Chondrocyte (in vitro differentiated cells): Measurements from ENCODE around the gene HLA-DQB1. TPM values are rescaled to one million over a fixed set of nuclear protein-coding genes. Genes with fewer than 3 reads are reported as not detected.
A peak's percentile ranks its signal among the peaks of the same experiment; 100 is the strongest.

ENCODE experiments used
- DNase-seq: peaks from one replicate; pipeline ENCODE4 v3.0.0; 2021; ENCODE audit warnings: mixed read lengths, low spot score
- H3K27ac Mint-ChIP-seq: one replicate; pipeline ENCODE4 v1.8.0; 2021; ENCODE audit warnings: mild to moderate bottlenecking, moderate library complexity, mixed read lengths; ENCODE audit not compliant: unreplicated experiment
- H3K27me3 Mint-ChIP-seq: 2 replicates; pipeline ENCODE4 v1.8.0; 2021; ENCODE audit warnings: low read depth, mixed read lengths
- H3K36me3 Mint-ChIP-seq: 2 replicates; pipeline ENCODE4 v1.8.0; 2021; ENCODE audit warnings: low read depth, mixed read lengths
- H3K4me1 Mint-ChIP-seq: 2 replicates; pipeline ENCODE4 v1.8.0; 2021; ENCODE audit warnings: low read depth, mild to moderate bottlenecking, mixed read lengths
- H3K4me3 Mint-ChIP-seq: one replicate; pipeline ENCODE4 v1.8.0; 2021; ENCODE audit warnings: mild to moderate bottlenecking, moderate library complexity, mixed read lengths; ENCODE audit not compliant: unreplicated experiment
- H3K9me3 Mint-ChIP-seq: 2 replicates; pipeline ENCODE4 v1.8.0; 2021; ENCODE audit warnings: low read depth, mixed read lengths
- CTCF ChIP-seq: fragments of 200-600 bp; sonication (generic); IDR thresholded peaks from 2 replicates; pipeline ENCODE4 v1.5.0; 2021; ENCODE audit warnings: antibody characterized with exemption, mild to moderate bottlenecking, moderate library complexity
- total RNA-seq: library from RNA; stranded (reverse); gene quantifications from 3 replicates; pipeline ENCODE4 v1.2.1, GENCODE V29; 2021

HLA-DQB1 gene
- total RNA-seq, 1 donor from 2014 or later: not detected

- Mint-ChIP-seq H3K27ac (no peak overlapping the region), H3K9me3 (no peaks in the 10 kb centered on the region), H3K4me3 (no peak overlapping the region), H3K27me3 (peaks cover 45% of the 10 kb centered on the region), H3K4me1 (no peaks in the 10 kb centered on the region), H3K36me3 (no peaks in the 10 kb centered on the region)
- no peak for DNase-seq
- TF ChIP-seq CTCF: peak; percentile 86
Observed at GRCh38 chr6:32700391-32701040, 34.1 kb upstream of the HLA-DQB1 start.

GRCh38 chr6:32697031-32697430 lies 30.6 kb upstream of the HLA-DQB1 start:
- Mint-ChIP-seq H3K27me3 (peaks cover 49% of the 10 kb centered on the region), H3K9me3 (peaks cover 10% of the 10 kb centered on the region), H3K27ac (no peak overlapping the region), H3K4me1 (no peaks in the 10 kb centered on the region), H3K4me3 (no peak overlapping the region), H3K36me3 (no peaks in the 10 kb centered on the region)
- no peak for TF ChIP-seq CTCF
- no peak for DNase-seq

DNA sequence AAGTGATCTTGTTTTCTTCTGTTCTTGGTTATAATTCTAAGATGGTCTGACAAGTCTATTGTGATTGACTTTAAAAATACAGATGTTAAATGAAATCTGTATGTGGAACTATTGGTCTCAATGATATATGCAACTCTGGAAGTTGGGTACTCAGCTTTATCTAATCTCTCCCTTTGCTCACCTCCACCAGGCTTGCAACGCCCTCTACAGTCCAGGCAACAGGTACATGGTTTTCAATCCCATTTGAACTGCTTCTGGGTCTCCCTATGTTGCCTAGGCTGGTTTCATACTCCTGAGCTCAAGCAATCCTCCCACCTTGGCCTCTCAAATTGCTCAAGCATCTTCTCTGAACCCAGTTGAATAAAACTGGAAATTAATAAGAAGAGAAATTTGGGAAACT lies 25.6 kb upstream of the HLA-DQB1 start:
- H3K4me1 Mint-ChIP-seq: no peaks in the 10 kb centered on the region
- H3K36me3 Mint-ChIP-seq: no peaks in the 10 kb centered on the region
- H3K9me3 Mint-ChIP-seq: peaks cover 10% of the 10 kb centered on the region
- no peak for DNase-seq
- no peak for TF ChIP-seq CTCF
- peaks cover 30% of the 10 kb centered on the region for H3K27me3 Mint-ChIP-seq
- no peak overlapping the region for H3K4me3 Mint-ChIP-seq
- no peak overlapping the region for H3K27ac Mint-ChIP-seq

DNA sequence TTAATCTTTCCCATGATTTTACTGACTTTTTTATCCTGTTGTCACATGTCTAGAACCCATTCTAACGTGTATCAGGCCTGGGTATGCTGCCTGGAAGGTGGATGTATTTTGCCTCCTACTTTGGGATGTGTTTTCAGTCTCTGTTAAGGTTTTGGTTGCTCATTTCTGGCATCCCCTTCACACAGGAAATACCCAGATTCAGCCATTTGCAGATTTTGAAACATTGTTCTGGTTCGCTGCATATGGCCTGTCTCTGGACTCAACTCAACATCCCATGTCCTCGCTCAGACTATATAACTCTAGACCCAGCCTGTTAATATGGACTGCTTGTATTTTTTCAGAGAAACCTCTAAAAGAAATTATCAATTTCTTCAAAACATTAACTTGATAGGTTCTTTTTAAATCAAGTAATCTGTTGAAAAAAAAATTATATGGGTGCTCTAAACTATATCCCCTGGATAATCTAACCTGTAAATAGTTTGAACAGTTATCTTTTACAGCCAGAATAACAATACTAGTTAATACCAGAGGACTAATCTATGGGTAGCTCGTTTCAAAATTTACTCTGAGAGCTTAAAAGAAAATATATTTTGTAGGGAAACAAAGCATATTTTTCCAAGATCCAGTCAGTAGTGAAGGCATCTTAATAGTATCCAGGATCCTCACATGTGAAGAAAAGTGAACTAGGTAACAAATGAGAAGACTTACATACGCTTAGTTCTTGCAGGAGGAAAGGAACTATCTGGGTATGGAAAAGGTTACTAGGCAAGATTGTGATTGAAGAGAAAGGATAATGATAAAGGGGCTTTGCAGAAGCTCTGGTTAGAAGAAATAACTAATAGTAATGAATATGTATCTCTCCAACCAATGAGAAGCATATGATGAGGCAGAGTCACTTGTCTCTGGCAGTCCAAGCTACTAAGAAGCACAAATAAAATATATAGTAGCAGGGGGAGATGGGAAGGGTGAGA lies 23.4 kb upstream of the HLA-DQB1 start:
- H3K27me3 Mint-ChIP-seq: peaks cover 21% of the 10 kb centered on the region
- DNase-seq: no peak
- peaks cover 10% of the 10 kb centered on the region for H3K9me3 Mint-ChIP-seq
- H3K36me3 Mint-ChIP-seq: no peaks in the 10 kb centered on the region
- TF ChIP-seq CTCF: no peak
- H3K4me1 Mint-ChIP-seq: no peaks in the 10 kb centered on the region
- no peak overlapping the region for H3K27ac Mint-ChIP-seq
- H3K4me3 Mint-ChIP-seq: no peak overlapping the region

DNA sequence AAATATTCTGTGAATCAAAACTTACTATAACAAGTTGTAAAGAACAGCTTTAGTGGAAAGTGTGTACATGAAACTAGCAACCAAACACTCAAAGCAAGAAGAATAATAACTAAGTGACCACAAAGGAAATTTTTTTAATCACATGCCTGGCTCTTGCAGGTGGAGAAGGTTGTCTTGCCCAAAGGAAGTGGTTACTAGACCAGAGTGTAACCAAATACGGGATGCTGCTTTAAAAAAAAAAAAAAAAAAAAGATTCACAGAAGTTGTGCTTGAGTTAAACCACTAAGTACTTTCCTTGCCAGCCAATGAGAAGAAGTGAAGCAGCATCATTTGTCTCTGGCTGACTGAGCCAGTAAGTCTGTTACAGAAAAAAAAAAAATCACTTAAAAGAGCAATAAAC lies 19.1 kb upstream of the HLA-DQB1 start:
- H3K4me3 Mint-ChIP-seq: no peak overlapping the region
- H3K9me3 Mint-ChIP-seq: no peaks in the 10 kb centered on the region
- no peak for TF ChIP-seq CTCF
- H3K27ac Mint-ChIP-seq: no peak overlapping the region
- no peaks in the 10 kb centered on the region for H3K4me1 Mint-ChIP-seq
- DNase-seq: no peak
- peaks cover 11% of the 10 kb centered on the region for H3K27me3 Mint-ChIP-seq
- H3K36me3 Mint-ChIP-seq: no peaks in the 10 kb centered on the region
